ENCODE results near the gene LARP4B.

- TF ChIP-seq, protein P1, sequence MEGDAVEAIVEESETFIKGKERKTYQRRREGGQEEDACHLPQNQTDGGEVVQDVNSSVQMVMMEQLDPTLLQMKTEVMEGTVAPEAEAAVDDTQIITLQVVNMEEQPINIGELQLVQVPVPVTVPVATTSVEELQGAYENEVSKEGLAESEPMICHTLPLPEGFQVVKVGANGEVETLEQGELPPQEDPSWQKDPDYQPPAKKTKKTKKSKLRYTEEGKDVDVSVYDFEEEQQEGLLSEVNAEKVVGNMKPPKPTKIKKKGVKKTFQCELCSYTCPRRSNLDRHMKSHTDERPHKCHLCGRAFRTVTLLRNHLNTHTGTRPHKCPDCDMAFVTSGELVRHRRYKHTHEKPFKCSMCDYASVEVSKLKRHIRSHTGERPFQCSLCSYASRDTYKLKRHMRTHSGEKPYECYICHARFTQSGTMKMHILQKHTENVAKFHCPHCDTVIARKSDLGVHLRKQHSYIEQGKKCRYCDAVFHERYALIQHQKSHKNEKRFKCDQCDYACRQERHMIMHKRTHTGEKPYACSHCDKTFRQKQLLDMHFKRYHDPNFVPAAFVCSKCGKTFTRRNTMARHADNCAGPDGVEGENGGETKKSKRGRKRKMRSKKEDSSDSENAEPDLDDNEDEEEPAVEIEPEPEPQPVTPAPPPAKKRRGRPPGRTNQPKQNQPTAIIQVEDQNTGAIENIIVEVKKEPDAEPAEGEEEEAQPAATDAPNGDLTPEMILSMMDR (IDR thresholded peaks at IDR 0.05): no peak
- TF ChIP-seq POLR2AphosphoS5 (IDR thresholded peaks at IDR 0.05; ENCODE audit: low read depth, low read length): no peak
- no peak for TF ChIP-seq CHD2 (IDR thresholded peaks at IDR 0.05; ENCODE audit: low read length, partially characterized antibody)
Measured at GRCh38 chr10:923844-924523, 7.5 kb downstream of the LARP4B start.
